ENCODE results near the gene CCDC66.

The CCDC66 gene

DNA sequence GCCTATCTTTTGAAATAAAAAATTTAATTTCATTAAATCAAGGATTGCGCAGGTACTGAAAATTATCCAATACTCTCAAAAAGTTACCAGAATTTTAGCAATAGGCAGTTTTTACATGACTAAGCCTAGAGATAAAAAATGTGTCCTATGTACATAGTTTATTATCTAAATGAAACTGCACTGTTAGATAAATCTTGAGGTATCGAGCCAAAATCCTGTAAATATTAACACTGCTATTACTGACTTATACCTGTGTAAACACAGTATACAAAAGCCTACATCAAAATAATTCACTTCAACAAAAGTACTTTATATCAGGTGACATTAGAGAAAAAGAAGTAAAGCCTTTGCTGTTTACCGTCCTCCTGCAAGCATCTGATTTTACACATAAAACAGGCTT is 65.4 kb downstream of the CCDC66 start:
- FAIRE-seq, result no peak

DNA sequence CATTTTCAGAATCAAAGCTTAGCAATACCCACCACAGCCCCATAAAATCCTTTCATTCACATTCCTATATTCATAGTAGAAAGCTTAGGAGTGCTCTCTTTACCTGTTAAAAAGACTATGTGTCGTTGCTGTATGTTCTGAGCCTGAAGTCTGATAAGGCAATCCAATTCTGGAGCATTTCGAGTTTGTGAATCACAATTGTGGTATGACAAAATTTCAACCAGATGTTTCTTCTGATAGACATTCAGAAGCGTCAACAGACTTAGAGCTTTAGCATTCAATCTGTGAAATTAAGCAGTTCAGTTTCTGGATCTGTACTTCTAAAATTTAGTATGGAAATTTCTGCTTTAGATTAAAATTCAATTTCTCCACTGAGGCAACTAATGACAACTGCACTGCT is 67.8 kb downstream of the CCDC66 start:
- no peak for FAIRE-seq

DNA sequence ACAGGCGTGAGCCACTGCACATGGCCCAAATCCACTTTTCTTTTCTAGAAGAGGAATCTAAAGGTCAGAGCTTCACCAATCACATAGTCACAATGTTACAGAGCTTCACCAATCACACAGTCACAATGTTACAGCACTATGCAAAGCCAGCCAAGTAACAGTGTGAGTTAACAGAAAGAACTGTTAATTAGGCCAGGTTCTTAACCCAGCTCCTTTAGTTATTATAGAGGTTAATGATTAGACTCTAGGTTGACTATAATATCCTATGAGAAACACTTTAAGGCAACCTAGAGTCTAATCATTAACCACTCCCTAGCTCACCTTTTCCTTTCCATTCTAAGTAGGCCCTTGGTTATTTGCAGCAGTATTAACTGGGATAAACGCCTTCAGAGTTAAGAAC is 72.1 kb downstream of the CCDC66 start:
- FAIRE-seq, result no peak

DNA sequence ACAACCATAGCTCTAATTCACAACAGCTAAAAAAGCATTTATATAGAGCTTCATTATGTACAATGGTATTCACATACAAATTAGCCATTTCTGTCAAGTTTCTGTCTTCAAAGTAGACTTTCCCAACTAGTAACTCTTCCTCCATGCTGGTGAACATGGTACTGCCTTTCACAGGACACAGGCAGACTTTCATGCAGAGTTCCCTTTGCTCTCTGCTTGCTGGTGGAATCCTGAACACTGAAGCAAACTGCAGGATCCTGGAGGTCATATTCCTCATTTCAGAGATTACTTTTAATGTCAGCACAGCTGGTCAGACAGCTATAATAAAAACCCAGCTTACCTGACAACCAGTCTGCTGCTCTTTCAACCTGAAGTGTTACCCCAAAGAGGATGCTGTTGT is 72.5 kb downstream of the CCDC66 start:
- no peak for FAIRE-seq

DNA sequence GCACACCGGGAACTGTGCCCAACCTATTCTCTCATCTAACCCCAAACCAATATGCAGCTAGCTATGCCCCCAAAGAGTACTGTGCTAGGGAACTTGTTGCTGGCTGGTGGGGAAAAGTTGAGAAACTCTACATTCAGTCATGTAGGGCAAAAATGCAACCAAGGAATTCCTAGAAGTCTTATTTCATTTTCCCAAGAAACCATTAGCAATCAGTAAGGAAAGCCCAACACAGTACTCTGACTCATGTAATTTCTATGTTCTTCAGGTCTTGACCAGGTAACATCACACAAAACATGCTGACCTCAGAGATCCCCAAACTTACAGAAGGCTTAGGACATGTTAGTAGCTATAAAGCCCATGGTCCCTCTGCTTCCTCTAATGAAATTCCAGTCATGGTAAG is 74.0 kb downstream of the CCDC66 start:
- no peak for FAIRE-seq

DNA sequence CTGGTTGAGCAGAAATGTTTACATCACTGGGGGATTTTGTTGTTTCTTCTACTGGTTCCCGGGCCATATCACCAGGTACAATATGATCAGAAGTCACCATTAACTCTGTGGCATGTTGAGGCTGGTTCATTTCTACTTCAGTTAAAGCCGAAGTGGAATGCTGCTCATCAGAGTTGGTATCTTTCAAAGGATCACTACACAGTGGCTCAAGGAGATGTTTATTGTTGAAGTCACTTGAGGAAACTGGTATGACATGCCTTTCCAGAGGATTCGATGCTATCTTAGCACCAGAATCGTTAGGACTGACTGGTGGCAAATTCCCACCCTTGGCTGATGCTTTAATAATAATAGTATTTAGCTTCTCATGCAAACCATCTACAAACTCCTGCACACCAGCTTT is 76.2 kb downstream of the CCDC66 start:
- no peak for FAIRE-seq

DNA sequence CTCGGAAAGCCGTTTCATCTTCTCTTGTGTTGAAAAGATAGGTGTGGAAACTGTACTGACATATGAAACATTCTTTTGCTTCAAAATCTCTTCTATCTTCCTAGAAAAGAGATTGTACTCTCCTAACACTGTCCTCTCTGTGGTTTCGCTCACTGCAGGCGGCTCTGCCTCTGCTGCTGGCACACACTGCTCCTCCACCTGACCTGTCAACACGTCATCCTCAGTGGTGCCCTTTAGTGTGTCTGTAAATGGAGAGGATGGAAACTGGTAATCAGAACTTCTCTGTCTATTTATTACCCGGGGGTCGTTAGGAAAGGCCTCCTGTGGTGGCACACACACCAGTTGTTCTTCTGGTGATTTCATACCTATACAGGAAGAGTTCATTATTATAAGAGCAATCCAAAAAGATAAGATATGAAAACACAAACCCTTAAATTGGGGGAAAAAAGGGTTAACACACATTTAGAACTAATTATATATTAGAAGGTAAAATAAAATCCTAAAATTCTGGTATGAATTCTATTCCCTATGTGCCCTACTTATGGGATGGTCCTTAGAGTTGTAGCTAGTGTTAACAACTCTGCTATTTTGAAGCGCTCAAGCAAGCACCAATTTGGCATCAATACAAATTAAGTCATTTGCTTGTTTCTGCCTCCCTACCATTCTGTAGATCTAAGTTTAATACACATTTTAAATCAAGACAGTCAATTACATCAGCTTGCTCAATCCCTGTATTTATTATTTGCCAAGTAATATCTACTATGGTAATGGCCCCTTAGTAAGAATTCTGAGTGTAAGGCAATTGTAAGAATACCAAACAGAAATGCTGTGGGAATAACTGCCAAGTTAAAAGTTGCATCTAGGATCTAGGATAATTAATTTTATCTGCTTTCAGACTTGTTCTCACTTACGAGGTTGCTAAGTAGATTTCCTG is 76.9 kb downstream of the CCDC66 start:
- FAIRE-seq, result no peak

DNA sequence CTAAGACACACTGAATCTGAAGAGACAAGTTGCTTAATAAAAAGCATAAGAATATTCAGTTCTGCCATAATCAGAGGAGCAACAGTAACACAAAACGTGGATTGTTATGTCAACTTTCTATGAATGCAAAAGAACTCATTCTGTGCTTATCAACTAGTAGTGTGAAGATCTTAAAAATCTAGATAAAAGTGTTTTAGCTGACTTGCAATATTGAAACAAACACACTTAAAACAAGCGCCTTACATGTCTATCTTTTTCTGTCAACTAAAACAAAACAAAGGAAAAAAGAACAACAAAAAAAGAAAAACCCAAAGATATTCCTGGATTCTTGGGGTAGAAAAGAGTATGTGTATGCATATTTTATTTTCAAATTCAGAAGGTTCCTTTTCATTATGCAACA is 88.4 kb downstream of the CCDC66 start:
- peak; percentile 40 for FAIRE-seq

DNA sequence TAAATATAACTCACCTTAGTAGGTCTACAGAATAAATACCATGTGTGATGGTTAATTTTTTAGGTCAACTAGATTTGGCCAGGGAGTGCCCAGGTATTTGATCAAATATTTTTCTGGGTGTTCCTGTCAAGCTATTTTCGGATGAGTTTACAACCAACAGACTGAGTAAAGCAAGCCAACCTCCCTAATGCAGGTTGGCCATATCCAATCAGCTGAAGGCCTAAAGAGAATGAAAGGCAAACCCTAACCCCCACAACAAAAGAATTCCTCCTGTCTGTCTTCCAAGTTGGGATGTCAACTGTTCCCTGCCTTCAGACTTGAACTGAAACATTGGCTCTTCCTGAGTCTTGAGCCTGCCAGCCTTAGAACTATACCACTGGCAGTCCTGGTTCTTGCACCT is 97.5 kb downstream of the CCDC66 start:
- FAIRE-seq, result no peak

DNA sequence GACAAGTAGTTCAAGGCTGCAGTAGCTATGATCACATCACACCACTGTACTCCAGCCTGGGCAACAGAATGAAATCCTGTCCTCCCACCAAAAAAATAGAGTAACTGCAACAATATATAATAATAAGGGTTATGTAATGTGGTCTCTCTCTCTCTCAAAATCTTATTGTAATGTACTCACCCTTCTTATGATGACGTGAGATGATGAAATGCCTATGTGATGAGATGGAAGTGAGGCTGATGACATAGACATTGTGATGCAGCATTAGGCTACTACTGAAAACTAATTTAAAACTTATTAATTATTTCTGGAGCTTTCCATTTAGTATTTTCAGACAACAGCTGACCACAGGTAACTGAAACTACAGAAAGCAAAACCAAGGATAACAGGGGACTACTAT is 98.7 kb downstream of the CCDC66 start:
- no peak for FAIRE-seq

DNA sequence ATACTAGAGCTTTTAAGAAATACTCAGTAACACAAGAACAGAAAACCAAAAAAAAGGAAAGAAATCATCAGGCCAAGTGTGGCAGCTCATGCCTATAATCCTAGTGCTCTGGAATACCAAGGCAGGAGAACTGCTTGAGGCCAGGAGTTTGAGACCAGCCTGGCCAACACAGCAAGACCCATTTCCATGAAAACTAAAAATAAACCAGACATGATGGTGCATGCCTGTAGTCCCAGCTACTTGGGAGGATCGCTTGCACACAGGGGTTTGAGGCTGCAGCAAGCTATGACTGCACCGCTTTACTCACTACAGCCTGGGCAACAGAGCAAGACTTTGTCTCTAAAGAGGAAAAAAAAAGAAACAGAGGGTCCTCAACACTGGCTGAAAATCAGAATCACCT is 107.8 kb downstream of the CCDC66 start:
- FAIRE-seq, result no peak

DNA sequence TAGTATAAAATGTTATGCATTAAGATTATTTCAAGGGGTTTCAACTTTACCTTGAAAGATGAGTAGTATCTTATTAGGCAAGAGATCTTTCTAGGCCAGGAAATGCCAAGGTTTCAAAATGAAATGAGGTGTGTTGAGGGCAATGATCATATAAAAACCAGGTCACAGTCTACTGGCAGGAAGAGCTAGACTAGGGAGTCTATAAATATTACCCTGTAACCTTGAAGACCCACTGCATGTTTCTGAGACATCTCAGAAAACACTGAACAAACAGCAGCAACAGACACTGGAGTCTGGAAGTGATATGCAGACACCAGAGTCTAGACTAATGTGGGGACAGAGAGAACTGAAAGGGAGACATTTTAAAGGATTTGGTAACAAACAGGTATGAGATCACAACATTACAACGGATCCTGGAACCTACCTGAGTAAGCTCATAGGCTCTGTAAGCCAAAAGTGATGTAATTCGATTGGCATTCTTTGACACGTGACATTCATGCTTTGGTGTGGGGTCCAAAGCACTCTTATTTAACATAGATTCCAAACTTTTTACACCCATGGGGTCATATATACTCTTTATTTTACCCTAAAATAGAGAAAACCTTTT is 111.1 kb downstream of the CCDC66 start:
- no peak for FAIRE-seq
